GM18907 (cell line): Measurements from ENCODE around the gene ZNF778.

Experiments
- ATAC-seq: cut with Tn5 transposase; IDR thresholded peaks from one replicate; pipeline ENCODE4 v1.9.1; 2021; ENCODE audit warnings: mild to moderate bottlenecking, moderate library complexity; ENCODE audit not compliant: unreplicated experiment

ZNF778 gene

DNA sequence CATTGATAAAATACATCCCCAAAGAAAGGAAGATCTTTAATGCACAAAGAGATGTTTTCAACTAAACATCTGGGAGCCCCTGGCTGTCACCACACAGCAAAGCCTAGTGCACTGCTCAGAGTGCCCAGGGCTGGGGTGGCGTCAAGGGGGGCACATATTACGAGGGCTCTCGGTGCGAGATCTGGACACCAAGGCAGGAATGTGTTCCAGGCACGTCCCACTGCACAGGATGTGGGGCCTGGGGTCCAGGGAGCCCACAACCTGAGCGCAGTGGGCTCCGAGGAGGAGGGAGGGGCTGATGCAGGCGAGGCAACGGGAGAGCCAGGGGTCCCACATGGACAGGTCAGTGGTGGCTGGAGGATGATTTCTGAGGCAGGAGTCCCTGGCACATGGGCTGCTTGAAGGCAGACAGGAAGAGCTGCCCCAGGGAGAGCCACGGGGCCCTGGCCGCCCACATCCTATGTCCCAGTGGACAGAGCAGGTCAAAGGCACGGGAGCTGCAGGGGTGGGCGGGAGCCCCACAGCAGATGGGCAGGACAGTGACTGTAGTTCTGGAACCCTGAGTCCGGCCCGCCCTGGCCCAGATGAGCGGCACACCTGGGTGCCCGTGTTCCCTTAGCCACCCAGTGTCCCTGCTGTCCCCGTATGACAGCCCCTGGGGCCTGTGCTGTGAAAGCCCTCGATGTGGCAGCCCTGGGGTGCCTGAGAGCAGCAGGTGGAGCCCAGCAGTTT, 56.4 kb downstream of the ZNF778 start:
- ATAC-seq = no peak

DNA sequence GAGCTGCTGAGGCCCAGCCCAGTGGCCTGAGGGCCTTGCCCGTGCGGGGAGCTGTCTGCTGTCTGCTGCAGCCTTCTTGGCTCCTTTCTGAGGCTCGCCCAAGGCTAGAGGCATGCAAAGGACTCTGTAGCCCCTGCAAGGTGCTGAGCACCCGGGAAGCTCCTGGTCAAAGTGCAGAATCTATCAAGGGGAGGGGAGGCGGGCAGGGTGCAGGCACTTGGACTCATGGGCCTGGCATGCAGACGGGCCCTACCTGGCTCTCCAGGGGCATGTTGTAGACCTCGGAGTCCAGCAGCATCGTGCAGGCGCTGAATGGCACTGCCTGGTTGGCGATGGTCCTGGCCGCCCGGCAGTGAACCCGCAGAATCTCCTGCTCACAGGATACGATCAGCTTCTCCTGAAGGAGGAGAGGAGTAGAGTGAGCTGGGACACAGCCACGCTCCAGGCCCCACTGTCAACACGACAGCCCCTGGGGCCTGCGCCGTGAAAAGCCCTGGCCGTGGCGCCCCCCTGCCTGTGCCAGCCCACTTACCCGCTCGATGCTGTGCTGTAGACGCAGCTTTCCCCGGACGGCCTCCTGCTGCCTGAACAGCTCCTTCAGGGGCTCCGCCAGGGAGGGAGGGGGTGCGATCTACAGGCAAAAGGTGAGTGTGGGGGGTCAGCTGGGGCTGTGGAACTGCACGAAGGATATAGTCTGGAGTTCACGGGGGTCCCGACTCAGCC, 57.2 kb downstream of the ZNF778 start:
- no peak for ATAC-seq

DNA sequence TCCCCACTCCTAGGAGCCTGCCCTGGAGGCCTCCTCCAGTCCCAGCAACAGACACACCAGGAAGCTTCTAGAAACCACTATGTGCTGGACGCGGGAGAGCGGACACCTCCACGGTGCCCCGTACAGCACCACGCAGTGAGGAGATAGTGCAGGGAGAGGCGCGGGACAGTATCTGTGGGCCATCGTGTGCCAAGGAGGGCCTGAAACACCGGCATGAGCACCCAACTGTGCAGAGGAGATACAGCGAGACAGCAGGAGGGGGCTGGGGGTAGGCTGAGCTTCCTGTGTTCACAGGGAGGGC, 57.7 kb downstream of the ZNF778 start:
- no peak for ATAC-seq

DNA sequence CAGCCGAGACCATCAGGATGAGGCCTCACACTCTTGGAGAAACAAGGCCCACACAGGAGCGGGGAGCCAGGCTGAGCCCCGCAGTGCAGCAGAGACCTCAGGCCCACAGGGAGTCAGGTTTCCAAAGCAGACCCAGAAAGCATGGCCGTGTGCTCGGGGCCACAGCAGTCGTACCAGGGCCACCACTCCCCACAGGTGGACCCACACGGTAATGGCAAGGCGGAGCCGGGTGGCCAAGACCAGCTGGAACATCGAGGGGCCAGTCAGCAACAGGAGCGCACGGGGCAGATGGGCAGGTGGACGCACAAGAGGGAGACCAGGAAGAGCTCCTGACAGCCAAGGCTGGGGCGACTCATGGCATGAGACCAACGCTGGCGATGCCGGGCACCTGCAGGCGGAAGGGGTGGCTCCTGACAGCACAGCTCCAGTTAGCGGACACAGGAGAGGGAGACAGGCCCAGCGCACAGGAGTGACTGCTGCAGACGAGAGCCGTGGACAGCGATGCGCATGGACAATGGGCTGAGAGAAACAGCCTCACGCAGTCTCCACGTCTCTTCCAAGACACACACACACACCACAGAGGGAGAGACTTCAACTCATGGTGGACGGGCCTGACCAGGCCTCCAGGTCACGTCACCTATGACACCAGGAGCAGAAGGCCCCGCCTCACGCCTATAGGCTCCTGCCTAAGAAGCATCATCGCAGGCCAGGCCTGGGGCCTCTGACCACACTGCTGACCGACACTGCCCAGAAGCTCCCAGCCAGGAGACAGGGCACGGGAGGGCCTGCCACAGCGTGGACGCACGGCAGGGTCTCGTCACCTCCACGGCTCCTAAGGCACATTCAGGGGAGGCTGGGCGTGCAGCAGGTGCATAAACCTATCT, 58.6 kb downstream of the ZNF778 start:
- no peak for ATAC-seq

DNA sequence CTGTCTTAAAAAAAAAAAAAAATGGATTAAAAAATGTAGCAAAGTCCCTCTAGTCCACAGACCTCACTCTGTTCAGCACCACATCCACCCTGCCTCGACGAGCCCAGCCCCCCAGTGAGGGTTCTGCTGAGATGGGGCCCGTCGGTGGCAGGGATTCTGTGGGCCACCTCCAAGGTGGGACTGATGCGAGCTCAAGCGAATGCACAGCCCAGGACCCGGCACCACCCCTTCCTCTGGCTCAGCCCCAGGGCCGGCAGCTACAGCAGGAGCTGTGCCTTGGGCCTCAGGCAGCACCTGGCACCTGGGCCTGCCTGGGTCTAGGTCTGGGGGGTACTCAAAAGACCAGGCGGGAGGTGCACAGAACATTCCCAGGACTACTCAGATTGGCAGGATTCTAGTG, 59.5 kb downstream of the ZNF778 start:
- no peak for ATAC-seq

DNA sequence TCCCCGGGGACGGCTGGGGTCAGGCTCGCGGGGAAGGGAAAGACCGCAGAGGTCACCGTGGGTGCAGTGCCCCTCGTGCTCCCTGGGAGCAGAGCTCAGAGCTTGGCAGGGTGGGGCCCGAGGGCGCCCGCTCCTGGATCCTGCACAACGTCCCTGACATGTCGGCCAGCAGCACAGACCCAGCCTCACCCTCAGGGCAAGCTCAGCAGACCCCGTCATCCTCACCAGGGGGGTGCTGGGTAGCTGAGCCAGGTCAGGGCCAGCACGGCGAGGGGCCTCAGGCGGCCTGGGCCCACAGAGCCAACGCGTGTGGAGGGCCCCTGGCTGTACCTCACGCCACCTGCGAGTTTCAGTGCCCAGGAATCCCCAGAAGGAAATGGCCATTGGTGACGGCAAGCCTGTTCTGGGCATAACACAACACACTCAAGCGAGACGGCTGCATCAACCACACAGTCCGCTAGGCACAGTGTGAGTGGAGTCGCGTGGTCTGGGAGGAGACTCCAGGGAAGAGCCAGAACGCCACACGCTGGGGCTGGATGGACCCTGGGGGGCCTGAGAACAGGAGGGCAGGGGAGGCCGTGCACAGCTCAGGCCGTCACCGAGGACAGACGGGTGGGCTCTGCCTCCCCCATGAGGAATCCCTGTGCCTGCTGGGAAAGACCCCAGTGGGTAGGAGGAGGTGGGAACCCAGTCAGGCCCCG, 60.3 kb downstream of the ZNF778 start:
- no peak for ATAC-seq

DNA sequence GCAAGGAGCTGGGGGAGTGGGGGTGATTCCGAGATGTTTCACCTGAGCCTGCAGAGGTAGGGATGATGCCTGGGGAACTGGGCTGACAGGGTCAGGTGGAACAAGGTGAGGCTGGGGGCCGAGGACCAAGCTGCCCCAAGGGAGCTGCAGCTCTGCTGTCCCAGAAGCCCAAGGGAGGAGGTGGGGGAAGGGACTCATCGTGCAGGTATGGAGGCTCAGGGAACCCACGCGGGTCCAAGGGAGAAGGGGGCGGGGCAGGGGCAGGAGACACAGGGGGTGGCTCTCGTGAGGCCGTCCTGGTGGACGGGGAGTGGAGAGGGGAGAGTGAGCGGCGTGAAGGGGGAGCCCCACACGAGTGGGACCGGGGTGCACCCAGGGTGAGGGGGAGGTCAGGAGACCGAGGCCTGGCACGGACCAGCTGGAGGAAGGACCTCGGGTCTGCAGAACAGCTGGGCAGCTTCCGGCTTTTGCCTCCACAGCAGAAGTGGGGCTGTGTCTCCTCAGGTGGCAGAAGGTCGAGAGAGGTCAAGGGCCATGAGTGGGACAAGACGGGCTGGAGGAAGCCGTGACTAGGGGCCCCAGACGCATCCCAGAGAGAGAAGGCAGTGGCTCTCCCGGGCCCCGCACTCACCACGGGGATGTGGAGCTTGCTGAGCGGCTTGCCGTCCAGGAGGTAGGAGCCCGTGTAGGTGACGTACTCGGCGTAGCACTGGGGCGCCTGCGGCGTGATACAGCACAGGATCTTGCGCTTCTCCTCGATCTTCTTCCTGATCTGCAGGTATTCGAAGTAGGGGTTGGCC, 61.1 kb downstream of the ZNF778 start:
- no peak for ATAC-seq

DNA sequence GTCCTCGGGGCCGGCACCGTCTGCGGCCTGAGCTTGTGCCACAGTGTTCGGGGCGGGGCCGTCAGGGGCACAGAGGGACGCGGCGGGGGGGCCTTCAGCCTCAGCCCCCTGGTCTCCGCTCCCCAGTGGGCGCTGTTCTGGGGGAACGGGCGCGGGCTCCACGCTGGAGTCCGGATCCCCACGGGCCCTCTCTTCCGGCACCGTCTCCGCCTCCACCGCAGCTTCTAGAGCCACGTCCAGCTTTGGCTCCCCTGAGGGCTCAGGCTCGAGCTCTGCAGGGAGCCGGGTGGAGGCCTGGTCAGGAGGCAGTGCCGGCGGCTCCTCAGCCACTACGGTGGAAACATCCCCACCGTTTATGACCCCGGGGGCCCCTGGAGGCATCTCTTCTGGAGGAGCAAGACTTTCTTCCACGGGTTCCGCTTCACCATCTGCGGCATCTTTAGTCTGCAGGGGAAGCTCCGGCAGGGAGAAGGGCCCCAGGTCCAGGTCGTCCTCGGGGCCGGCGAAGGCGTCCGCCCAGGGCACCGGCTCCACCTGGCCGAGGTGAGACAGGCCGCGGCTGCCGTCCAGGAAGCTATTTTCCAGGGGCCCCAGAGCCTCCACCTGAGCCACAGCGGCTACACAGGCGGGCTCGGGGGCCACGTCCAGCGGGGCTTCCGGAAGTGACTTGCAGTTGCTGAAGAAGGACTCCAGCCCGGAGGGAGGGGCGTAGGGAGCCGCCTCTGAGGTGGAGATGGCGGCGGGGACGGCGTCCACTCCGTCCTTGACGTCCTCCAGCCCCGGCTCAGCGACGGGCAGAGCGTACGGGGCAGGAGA, 62.4 kb downstream of the ZNF778 start:
- ATAC-seq = no peak

DNA sequence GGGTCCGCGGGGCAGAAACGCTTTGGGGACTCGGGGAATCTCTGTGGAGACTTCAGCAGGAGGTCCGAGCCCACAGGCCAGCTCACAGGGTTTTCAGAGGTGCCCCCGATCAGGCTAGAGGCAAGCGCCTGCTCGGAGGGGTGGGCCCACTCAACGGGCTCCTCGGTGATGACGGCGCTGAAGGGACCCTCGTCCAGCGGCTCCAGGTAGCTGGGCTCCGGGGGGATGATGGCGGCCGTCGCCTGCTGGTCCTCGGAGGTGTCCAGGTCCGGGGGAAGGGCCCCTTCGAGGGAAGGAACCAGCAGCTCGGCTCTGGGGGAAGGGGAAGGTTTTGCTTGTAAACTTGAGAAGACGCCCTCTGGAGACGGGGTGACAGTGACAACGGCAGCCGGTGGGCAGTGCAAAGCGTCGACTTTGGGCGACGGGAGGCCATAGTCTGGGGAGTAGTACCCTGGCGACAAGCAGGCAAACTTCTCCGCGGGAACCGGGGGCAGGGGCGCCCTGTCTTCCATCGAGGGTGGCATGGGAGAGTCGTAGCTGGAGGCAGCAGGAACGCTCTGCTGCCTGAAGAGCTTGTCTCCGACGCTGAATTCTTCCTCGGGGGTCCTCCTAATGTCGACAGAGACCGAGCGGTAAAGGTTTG, 63.2 kb downstream of the ZNF778 start:
- no peak for ATAC-seq

DNA sequence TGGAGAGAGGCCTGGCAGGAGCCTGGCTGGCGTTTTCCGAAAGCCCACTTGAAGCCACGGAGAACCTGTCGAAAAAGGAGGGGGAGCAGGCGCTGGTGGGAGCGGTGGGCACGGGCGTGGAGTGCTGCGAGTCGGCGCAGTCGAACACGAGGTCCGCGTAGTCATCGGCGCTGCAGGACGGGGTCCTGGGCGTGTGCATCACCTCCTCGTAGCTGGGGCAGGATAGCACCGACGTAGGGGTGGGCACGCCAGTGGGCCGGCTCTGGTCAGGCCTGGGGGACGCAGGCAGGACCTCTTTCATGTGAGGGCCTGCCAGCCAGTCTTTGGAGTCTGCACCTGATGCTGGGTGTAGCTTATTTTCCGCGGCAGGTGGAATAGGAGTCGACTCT, 63.7 kb downstream of the ZNF778 start:
- ATAC-seq = no peak

DNA sequence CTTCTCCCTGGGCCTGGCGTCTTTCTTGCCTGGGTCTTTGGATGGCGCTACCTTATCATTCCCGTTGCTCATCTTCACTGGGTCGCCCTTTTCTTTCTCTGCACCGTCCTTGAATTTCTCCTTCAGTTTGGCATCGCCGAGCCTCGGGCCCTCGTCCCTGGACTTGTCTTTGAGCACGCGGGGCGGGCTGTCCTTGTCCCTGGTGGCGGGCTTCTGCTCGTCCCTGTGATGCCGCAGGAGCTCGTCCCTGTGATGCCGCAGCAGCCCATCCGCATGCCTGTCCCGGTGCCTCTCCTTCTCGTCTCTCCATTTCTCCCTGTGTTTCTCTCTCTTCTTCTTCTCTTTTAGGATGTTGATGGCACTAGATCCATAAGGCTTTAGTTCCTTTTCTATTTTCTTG, 64.3 kb downstream of the ZNF778 start:
- ATAC-seq = no peak

DNA sequence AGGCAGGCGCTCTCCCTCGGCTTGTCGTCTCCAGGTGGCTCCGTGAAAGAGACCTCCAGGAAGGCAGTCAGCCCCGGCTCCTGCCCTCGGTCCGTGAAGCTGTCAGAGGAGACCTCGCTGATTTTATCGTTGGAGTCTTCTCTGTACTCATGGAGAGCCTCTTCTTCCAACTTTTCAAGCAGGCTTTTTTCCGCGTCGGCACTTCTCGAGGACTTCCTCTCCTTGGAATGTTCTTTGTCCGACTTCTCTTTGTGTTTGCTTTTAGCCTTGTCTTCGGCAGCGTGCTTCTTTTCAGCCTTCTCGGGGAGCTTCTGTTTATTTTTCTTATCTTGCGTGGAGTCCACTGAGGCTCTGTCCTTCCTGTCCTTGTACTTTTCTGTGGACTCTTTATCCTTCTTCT, 65.0 kb downstream of the ZNF778 start:
- no peak for ATAC-seq

DNA sequence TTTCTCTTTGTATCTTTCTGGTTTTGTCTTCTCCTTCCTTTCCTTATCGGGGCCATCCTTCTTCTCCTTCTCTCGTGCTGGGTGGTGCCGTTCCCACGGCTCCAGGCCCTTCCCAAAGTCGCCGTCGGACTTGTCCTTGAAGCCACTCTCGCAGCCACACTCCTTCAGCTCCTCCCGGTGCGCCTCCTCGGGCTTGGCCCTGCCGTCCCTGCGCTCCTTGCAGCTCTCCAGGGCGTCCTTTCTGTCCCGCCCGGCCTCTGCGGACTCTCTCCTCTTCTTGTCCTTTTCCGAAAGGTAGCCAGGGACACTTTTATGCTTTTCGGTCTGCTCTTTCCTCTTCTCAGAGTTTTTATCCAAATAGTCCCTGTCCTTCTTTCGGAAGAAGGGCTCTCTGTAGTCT, 65.9 kb downstream of the ZNF778 start:
- no peak for ATAC-seq

DNA sequence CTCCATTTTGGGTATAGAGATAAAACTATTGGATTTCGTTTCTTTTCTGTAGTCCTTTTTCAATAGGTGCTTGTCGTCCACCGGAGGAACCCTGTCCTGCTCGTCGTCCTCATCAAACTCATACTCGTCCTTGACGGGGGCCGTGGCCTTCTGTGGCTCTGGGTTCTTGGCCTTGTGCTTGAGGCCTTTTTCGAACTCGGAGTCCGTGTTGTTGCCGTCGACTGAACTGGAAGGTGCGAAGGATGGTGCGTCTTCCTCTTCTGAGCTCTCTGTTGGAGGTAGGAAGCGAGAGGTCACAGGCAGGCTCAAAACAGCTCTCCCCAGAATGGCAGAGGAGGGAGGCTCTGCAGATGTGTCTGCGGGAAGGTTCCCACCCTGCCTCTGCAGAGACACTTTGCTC, 67.9 kb downstream of the ZNF778 start:
- ATAC-seq = no peak

DNA sequence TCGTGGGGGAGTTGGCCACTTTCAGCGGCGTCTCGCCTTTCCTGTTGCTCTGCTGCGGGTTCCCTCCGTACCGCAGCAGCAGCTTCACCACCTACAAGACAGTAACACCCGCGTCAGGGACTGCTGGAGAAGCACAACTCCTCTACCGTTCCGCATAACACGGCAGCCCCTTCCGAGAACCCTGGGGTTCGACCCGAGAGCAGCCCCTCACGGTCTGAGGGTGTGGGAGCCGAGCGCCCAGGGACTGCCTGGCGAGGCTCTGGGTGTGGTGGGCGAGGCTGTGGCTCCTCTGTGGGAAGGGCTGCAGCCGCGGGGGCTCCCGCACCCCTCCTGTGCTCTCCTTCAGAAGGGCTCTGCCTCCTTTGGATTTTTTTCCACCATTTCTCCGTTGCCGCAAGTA, 68.6 kb downstream of the ZNF778 start:
- ATAC-seq = no peak
